ENCODE data around the gene VEGFB.

GRCh38 chr11:64283092-64283491 is 48.7 kb downstream of the VEGFB start:
- TF ChIP-seq BCL11A (IDR thresholded peaks at IDR 0.05; ENCODE audit: low read depth in 2 of 2, low read length in 2 of 2) (no peak), CTCF (IDR thresholded peaks at IDR 0.05; ENCODE audit: control extremely low read depth in 1 of 3, insufficient read depth in 1 of 3, low read depth in 1 of 3, low read length in 3 of 3) (no peak), GABPA (IDR thresholded peaks at IDR 0.05; ENCODE audit: borderline replicate concordance, insufficient read depth, low read length) (no peak), E2F6 (IDR thresholded peaks at IDR 0.05) (no peak), SIN3A (conservative IDR thresholded peaks at IDR 0.05 in 1 of 2, IDR thresholded peaks at IDR 0.05 in 1 of 2; ENCODE audit: low read depth in 1 of 2, low read length in 2 of 2) (no peak)

All from H1 (cell line).